Caco-2 (cell line): ENCODE results near the gene C1orf21. TPM values are rescaled to one million over a fixed set of nuclear protein-coding genes. Genes with fewer than 3 reads are reported as not detected.

Source experiments
- BruUV-seq: library from RNA; stranded (reverse); fragments of 400-500 nt; replicated peaks from 2 replicates; lab custom pipeline; 2021; lab: Mats Ljungman, UMichigan
- CTCF ChIA-PET: fragments of 300-600 bp; sonication (Branson Sonifier 250); formaldehyde crosslinking; loops from one replicate; lab custom pipeline; 2022; ENCODE audit warnings: antibody characterized with exemption; lab: Charles Lee
- POLR2A ChIA-PET: fragments of 300-600 bp; sonication (Branson Sonifier 250); formaldehyde crosslinking; loops from one replicate; lab custom pipeline; 2022; ENCODE audit warnings: antibody characterized with exemption; lab: Charles Lee
- DNase-seq, 2 experiments: peaks; one replicate each; pipeline versions ENCODE4 v3.0.0 to v3.0.0-alpha.2; 2020 to 2022
- H3K27me3 ChIP-seq: replicated peaks from 2 replicates; pipeline ENCODE4 v1.6.0; 2011; ENCODE audit warnings: low read length; ENCODE audit not compliant: control insufficient read depth, insufficient read depth
- H3K36me3 ChIP-seq: 2 replicates; pipeline ENCODE4 v1.5.1; 2011; ENCODE audit warnings: low read length; ENCODE audit not compliant: control insufficient read depth, insufficient read depth
- H3K4me1 ChIP-seq: fragments of 250-450 bp; sonication (Bioruptor Pico); 2 replicates; pipeline ENCODE4 v1.5.1; 2020; ENCODE audit warnings: mild to moderate bottlenecking
- H3K4me3 ChIP-seq: 2 replicates; pipeline ENCODE4 v1.5.1; 2011; ENCODE audit warnings: low read depth, mild to moderate bottlenecking, control low read depth, low read length
- H3K9me3 ChIP-seq: fragments of 250-450 bp; sonication (Bioruptor Pico); 2 replicates; pipeline ENCODE4 v1.5.1; 2020; ENCODE audit warnings: mild to moderate bottlenecking, moderate library complexity
- H3K27ac Mint-ChIP-seq: one replicate; pipeline ENCODE4 v1.8.0; 2022; ENCODE audit warnings: mixed read lengths; ENCODE audit not compliant: unreplicated experiment
- H3K27me3 Mint-ChIP-seq: one replicate; pipeline ENCODE4 v1.8.0; 2022; ENCODE audit warnings: mixed read lengths; ENCODE audit not compliant: insufficient read depth, unreplicated experiment
- H3K36me3 Mint-ChIP-seq: one replicate; pipeline ENCODE4 v1.8.0; 2022; ENCODE audit warnings: mild to moderate bottlenecking, mixed read lengths; ENCODE audit not compliant: insufficient read depth, unreplicated experiment
- H3K4me1 Mint-ChIP-seq: one replicate; pipeline ENCODE4 v1.8.0; 2022; ENCODE audit warnings: low read depth, mixed read lengths; ENCODE audit not compliant: unreplicated experiment
- H3K4me3 Mint-ChIP-seq: one replicate; pipeline ENCODE4 v1.8.0; 2022; ENCODE audit warnings: mild to moderate bottlenecking, moderate library complexity, mixed read lengths; ENCODE audit not compliant: unreplicated experiment
- H3K9me3 Mint-ChIP-seq: one replicate; pipeline ENCODE4 v1.8.0; 2022; ENCODE audit warnings: mixed read lengths; ENCODE audit not compliant: unreplicated experiment
- CTCF ChIP-seq, 2 experiments: fragments of 200-600 bp in 1 of 2; IDR thresholded peaks; 1 replicate in 1 of 2; 2 replicates in 1 of 2; pipeline versions ENCODE4 v1.5.1 to v1.8.0; 2011 to 2022; ENCODE audit warnings: antibody characterized with exemption in 1 of 2, control low read depth in 1 of 2, inconsistent platforms in 1 of 2, low read depth in 1 of 2, low read length in 1 of 2, mild to moderate bottlenecking in 1 of 2, moderate library complexity in 1 of 2; ENCODE audit not compliant: insufficient read depth in 1 of 2, severe bottlenecking in 1 of 2, unreplicated experiment in 1 of 2
- intact Hi-C: fragments of 100-400 bp; cut with micrococcal nuclease; formaldehyde crosslinking; loops from one replicate; pipeline ENCODE4 v1.10.0; 2022; ENCODE audit not compliant: unreplicated experiment
- total RNA-seq: library from RNA; stranded (reverse); gene quantifications from 2 replicates; pipeline ENCODE4 v1.2.3, GENCODE V29; 2022

The C1orf21 gene
- total RNA-seq, 1 experiment from 2014 or later, result 0.82 TPM

DNA sequence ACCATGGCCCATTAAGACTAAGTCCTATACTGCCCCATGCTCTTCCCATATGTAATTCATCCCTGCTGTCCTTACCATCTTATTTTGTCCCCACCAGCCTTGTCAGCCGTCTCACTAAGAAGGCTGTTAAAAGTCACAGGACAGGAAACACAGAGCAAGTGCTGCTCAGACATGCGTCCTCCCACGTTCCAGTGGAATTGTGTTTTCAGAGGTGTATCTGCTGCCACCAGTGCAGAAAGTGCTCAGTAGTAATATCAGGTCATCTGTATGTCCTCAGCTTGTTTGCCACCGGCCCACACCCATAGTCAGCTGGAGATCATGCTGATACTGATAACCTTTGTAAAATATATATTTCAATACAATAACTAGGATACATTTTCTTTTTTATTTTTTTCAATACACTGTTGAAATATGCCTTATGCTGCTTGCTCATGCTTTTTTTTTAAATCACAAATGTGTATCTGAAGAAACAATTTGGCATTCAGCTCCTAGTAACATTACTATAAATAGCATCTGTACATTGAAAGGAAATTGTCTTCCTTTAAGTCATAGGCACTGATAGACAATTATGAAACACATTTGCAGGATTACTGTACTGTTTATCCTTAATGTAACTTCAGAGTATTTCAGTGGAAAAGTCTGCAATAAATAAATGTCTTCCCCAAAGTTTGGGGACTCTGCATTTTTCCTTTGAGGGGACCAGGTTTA, 211.0 kb downstream of the C1orf21 start:
- no peaks in the 10 kb centered on the region for H3K36me3 ChIP-seq
- no TSS peak for BruUV-seq
- intact Hi-C loops, result no loop called here
- H3K4me1 Mint-ChIP-seq, result no peaks in the 10 kb centered on the region
- H3K36me3 Mint-ChIP-seq, result no peaks in the 10 kb centered on the region
- no peak overlapping the region for H3K4me3 ChIP-seq
- no peaks in the 10 kb centered on the region for H3K4me1 ChIP-seq
- H3K27me3 Mint-ChIP-seq, result no peaks in the 10 kb centered on the region
- H3K4me3 Mint-ChIP-seq, result no peak overlapping the region
- no peaks in the 10 kb centered on the region for H3K9me3 ChIP-seq
- no peak for TF ChIP-seq CTCF (IDR thresholded peaks at IDR 0.05; ENCODE audit: insufficient read depth in 1 of 2, low read depth in 1 of 2, low read length in 1 of 2, severe bottlenecking in 1 of 2, unreplicated experiment in 1 of 2)
- H3K9me3 Mint-ChIP-seq, result no peaks in the 10 kb centered on the region
- DNase-seq, result no peak
- ChIA-PET CTCF (no interaction called here), POLR2A (no interaction called here)
- H3K27me3 ChIP-seq, result no peaks in the 10 kb centered on the region
- H3K27ac Mint-ChIP-seq, result no peak overlapping the region

DNA sequence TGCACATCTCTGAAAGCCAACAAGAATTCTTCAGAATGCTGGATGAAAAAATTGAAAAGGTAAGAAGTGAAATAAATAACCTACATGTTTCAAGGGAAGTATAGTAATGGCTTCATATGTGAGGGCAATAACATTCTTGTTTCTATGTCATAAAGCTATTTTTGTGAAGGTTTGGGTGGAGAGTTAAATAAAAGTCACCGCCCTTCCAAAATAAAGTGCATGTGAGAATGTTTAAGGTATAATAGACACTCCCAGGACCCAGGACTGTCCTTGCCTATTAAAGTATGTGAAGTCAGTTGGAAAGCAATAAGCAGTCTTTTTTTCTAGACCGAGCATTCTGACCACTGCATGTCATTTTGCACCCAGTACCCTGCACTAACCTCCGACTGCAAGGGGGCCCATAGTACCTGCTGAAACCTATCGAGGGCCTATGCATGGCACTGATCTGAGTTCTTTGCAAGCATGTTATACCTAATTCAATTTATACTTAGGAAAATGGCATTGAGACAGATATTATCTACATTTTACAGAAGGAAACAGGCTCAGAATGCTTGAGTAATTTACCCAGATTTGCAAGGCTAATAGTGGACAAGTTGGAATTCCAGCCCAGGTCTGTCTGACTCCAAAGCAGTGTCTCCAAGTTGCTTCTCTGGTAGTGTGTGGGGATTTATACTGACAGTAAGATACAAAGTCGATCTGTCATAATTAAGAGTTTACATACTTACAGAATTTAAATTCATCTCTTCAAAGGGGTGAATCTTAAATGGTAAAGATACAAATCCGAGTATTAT, 211.8 kb downstream of the C1orf21 start:
- H3K27me3 ChIP-seq, result no peaks in the 10 kb centered on the region

More for the DNA sequence above, 211.8 kb downstream of the C1orf21 start:
- no peaks in the 10 kb centered on the region for H3K9me3 Mint-ChIP-seq
- no peak overlapping the region for H3K27ac Mint-ChIP-seq
- Histone ChIP-seq H3K4me3 (no peak overlapping the region), H3K4me1 (no peaks in the 10 kb centered on the region), H3K9me3 (no peaks in the 10 kb centered on the region), H3K36me3 (no peaks in the 10 kb centered on the region)
- ChIA-PET POLR2A (no interaction called here), CTCF (no interaction called here)
- TF ChIP-seq CTCF (IDR thresholded peaks at IDR 0.05; ENCODE audit: insufficient read depth in 1 of 2, low read depth in 1 of 2, low read length in 1 of 2, severe bottlenecking in 1 of 2, unreplicated experiment in 1 of 2), result no peak
- H3K4me3 Mint-ChIP-seq, result no peak overlapping the region
- H3K27me3 Mint-ChIP-seq, result no peaks in the 10 kb centered on the region
- no peak for DNase-seq
- no peaks in the 10 kb centered on the region for H3K36me3 Mint-ChIP-seq
- intact Hi-C loops, result no loop called here
- no peaks in the 10 kb centered on the region for H3K4me1 Mint-ChIP-seq
- BruUV-seq, result no TSS peak
